ENCODE measurements around the gene PLSCR2.

Gene PLSCR2

DNA sequence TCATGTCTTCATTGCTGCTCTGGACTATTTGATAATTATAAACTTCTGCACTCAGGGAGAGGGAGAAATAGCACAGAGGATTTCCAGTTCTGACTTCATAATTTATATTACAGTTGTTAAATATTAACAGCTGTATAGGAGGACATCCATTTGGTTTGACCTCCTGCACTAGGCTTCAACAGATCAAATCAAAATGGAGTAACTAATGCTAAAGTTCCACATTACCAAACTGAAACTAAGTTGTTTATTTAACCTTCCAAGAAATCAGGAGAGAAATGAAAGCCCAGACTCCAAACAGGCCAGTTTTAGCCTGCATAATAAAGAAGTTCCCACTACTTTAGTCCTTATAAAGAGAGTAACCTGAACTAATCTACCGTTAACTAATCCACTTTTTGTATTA is 4.6 kb downstream of the PLSCR2 start:
- Histone ChIP-seq H3K9me3 (ENCODE audit: insufficient read depth, low read length) (no peaks in the 10 kb centered on the region), H3K4me3 (ENCODE audit: low read length) (no peak overlapping the region), H3K4me1 (ENCODE audit: low read length) (peaks cover 43% of the 10 kb centered on the region), H3K4me2 (ENCODE audit: low read length) (peak overlapping the region; percentile 19; the same call in 1 of the 2 replicates), H3K27ac (ENCODE audit: low read length) (no peak overlapping the region), H3K36me3 (replicated peaks; ENCODE audit: low read depth, low read length) (no peaks in the 10 kb centered on the region), H4K20me1 (ENCODE audit: insufficient read depth, low read length) (no peaks in the 10 kb centered on the region), H3K79me2 (ENCODE audit: low read length) (no peaks in the 10 kb centered on the region), H3K27me3 (ENCODE audit: low read depth, low read length) (no peaks in the 10 kb centered on the region), H3K9ac (ENCODE audit: low read length) (no peak overlapping the region), H2AFZ (ENCODE audit: low read depth, low read length) (no peak overlapping the region)
- no peak for TF ChIP-seq EZH2phosphoT487 (IDR thresholded peaks at IDR 0.05; ENCODE audit: low read depth)

GRCh38 chr3:146464005-146464595 is 5.3 kb downstream of the PLSCR2 start:
- Histone ChIP-seq H3K79me2 (ENCODE audit: low read length) (no peaks in the 10 kb centered on the region), H3K4me3 (ENCODE audit: low read length) (no peak overlapping the region), H3K4me2 (ENCODE audit: low read length) (no peak overlapping the region), H3K27ac (ENCODE audit: low read length) (no peak overlapping the region), H3K27me3 (ENCODE audit: low read depth, low read length) (no peaks in the 10 kb centered on the region), H2AFZ (ENCODE audit: low read depth, low read length) (no peak overlapping the region), H3K4me1 (ENCODE audit: low read length) (peaks cover 42% of the 10 kb centered on the region), H3K9me3 (ENCODE audit: insufficient read depth, low read length) (no peaks in the 10 kb centered on the region), H3K9ac (ENCODE audit: low read length) (no peak overlapping the region), H4K20me1 (ENCODE audit: insufficient read depth, low read length) (no peaks in the 10 kb centered on the region), H3K36me3 (replicated peaks; ENCODE audit: low read depth, low read length) (no peaks in the 10 kb centered on the region)
- no peak for TF ChIP-seq EZH2phosphoT487 (IDR thresholded peaks at IDR 0.05; ENCODE audit: low read depth)
- TF ChIP-seq, protein P1, sequence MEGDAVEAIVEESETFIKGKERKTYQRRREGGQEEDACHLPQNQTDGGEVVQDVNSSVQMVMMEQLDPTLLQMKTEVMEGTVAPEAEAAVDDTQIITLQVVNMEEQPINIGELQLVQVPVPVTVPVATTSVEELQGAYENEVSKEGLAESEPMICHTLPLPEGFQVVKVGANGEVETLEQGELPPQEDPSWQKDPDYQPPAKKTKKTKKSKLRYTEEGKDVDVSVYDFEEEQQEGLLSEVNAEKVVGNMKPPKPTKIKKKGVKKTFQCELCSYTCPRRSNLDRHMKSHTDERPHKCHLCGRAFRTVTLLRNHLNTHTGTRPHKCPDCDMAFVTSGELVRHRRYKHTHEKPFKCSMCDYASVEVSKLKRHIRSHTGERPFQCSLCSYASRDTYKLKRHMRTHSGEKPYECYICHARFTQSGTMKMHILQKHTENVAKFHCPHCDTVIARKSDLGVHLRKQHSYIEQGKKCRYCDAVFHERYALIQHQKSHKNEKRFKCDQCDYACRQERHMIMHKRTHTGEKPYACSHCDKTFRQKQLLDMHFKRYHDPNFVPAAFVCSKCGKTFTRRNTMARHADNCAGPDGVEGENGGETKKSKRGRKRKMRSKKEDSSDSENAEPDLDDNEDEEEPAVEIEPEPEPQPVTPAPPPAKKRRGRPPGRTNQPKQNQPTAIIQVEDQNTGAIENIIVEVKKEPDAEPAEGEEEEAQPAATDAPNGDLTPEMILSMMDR (IDR thresholded peaks at IDR 0.05; ENCODE audit: low read depth, low read length): no peak

DNA sequence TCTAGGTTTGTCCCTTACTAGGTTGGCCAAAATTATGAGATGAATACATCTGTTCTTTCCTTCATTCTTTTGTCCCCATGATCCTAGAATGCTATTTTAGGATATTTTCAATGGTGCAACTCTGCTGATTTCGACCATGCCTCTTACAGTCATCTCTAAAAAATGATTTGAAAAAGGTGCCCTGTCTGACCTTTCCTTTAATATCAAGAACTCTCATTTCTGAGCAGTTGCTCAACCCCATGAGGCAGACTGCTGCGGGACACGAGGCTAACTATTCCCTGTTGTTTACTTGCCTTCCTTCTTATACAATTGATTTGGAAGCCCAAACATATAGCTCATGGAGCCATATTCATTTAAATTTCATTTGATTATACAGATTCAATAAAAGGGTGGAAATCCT is 14.6 kb downstream of the PLSCR2 start:
- TF ChIP-seq, protein P1 (IDR thresholded peaks at IDR 0.05; ENCODE audit: low read depth, low read length): no peak
- TF ChIP-seq EZH2phosphoT487 (IDR thresholded peaks at IDR 0.05; ENCODE audit: low read depth): no peak

GRCh38 chr3:146449613-146450012 is 19.7 kb downstream of the PLSCR2 start:
- TF ChIP-seq EZH2phosphoT487 (IDR thresholded peaks at IDR 0.05; ENCODE audit: low read depth): no peak
- TF ChIP-seq, protein P1 (IDR thresholded peaks at IDR 0.05; ENCODE audit: low read depth, low read length): no peak
- Histone ChIP-seq H3K36me3 (replicated peaks; ENCODE audit: low read depth, low read length) (peaks cover 4% of the 10 kb centered on the region), H3K9ac (ENCODE audit: low read length) (no peak overlapping the region), H4K20me1 (ENCODE audit: insufficient read depth, low read length) (no peaks in the 10 kb centered on the region), H3K9me3 (ENCODE audit: insufficient read depth, low read length) (no peaks in the 10 kb centered on the region), H3K4me3 (ENCODE audit: low read length) (no peak overlapping the region), H3K79me2 (ENCODE audit: low read length) (no peaks in the 10 kb centered on the region), H3K27ac (ENCODE audit: low read length) (no peak overlapping the region), H3K4me1 (ENCODE audit: low read length) (peaks cover 8% of the 10 kb centered on the region), H3K4me2 (ENCODE audit: low read length) (no peak overlapping the region), H2AFZ (ENCODE audit: low read depth, low read length) (no peak overlapping the region), H3K27me3 (ENCODE audit: low read depth, low read length) (no peaks in the 10 kb centered on the region)

More for the DNA sequence above, 14.6 kb downstream of the PLSCR2 start:
- H3K4me2 ChIP-seq (ENCODE audit: low read length): no peak overlapping the region
- no peaks in the 10 kb centered on the region for H4K20me1 ChIP-seq (ENCODE audit: insufficient read depth, low read length)
- H3K79me2 ChIP-seq (ENCODE audit: low read length): no peaks in the 10 kb centered on the region
- H3K9me3 ChIP-seq (ENCODE audit: insufficient read depth, low read length): no peaks in the 10 kb centered on the region
- H3K27ac ChIP-seq (ENCODE audit: low read length): no peak overlapping the region
- H3K27me3 ChIP-seq (ENCODE audit: low read depth, low read length): no peaks in the 10 kb centered on the region
- peaks cover 9% of the 10 kb centered on the region for H3K4me1 ChIP-seq (ENCODE audit: low read length)
- H3K36me3 ChIP-seq (replicated peaks; ENCODE audit: low read depth, low read length): no peaks in the 10 kb centered on the region
- H3K4me3 ChIP-seq (ENCODE audit: low read length): no peak overlapping the region
- no peak overlapping the region for H3K9ac ChIP-seq (ENCODE audit: low read length)
- H2AFZ ChIP-seq (ENCODE audit: low read depth, low read length): no peak overlapping the region
